Measurements from ENCODE around the gene CAMK2D.

The CAMK2D gene

GRCh38 chr4:113584407-113585150 lies 177.0 kb downstream of the CAMK2D start:
- no peak overlapping the region for H3K27ac ChIP-seq
- TF ChIP-seq, protein P1, sequence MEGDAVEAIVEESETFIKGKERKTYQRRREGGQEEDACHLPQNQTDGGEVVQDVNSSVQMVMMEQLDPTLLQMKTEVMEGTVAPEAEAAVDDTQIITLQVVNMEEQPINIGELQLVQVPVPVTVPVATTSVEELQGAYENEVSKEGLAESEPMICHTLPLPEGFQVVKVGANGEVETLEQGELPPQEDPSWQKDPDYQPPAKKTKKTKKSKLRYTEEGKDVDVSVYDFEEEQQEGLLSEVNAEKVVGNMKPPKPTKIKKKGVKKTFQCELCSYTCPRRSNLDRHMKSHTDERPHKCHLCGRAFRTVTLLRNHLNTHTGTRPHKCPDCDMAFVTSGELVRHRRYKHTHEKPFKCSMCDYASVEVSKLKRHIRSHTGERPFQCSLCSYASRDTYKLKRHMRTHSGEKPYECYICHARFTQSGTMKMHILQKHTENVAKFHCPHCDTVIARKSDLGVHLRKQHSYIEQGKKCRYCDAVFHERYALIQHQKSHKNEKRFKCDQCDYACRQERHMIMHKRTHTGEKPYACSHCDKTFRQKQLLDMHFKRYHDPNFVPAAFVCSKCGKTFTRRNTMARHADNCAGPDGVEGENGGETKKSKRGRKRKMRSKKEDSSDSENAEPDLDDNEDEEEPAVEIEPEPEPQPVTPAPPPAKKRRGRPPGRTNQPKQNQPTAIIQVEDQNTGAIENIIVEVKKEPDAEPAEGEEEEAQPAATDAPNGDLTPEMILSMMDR (conservative IDR thresholded peaks at IDR 0.05): no peak

DNA sequence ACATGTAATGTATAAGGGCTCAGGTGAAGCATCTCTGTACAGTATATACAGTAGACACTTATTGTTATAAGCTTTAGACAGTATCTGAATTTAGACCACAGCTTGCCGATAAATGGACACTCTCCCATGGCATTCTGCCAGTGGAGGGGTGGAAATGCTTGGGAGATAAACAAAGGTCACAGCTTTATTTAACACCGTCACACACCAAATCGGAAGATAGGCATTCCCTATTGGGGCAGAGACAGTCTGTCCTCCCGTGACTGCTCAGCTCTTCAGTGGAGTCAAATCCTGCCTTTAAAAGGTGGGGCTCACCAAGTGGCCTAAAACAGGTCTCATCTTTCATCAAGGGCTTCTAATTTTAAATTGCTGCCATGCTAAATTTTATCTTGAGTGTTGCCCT lies 178.8 kb downstream of the CAMK2D start:
- TF ChIP-seq, protein P1 (conservative IDR thresholded peaks at IDR 0.05): no peak
- H3K27ac ChIP-seq: no peak overlapping the region

- TF ChIP-seq, protein P1 (conservative IDR thresholded peaks at IDR 0.05): no peak
- no peak overlapping the region for H3K27ac ChIP-seq
Observed at GRCh38 chr4:113579360-113579759, 182.2 kb downstream of the CAMK2D start.

- TF ChIP-seq, protein P1 (conservative IDR thresholded peaks at IDR 0.05): no peak
- H3K27ac ChIP-seq: no peak overlapping the region
Observed at GRCh38 chr4:113576947-113577678, 184.4 kb downstream of the CAMK2D start.

DNA sequence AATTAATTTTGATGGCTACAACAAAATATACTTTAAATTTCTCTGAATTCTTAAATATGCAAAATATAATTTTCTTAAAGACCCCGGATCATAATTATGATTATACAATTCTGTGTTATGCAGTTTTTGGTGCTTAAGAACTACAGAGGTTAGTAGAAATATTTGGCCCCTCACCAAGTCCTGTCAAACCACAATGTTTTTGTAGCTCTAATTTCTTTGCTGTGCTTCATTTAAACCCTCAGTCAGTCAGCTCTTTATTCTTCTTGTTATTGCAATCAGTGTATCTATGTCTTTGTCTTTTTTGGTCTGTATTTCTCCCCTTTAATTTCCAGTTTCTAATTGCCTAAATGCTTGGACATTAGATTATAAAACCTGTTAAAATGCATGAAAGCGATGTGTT lies 186.1 kb downstream of the CAMK2D start:
- TF ChIP-seq, protein P1 (conservative IDR thresholded peaks at IDR 0.05): no peak
- no peak overlapping the region for H3K27ac ChIP-seq

GRCh38 chr4:113574636-113575103 lies 186.9 kb downstream of the CAMK2D start:
- TF ChIP-seq, protein P1 (conservative IDR thresholded peaks at IDR 0.05): no peak
- no peak overlapping the region for H3K27ac ChIP-seq

- no peak overlapping the region for H3K27ac ChIP-seq
- TF ChIP-seq, protein P1 (conservative IDR thresholded peaks at IDR 0.05): no peak
Observed at GRCh38 chr4:113572620-113573019, 188.9 kb downstream of the CAMK2D start.

All from VCaP (cell line).